ENCODE results near the gene SLX4IP.

The SLX4IP gene

DNA sequence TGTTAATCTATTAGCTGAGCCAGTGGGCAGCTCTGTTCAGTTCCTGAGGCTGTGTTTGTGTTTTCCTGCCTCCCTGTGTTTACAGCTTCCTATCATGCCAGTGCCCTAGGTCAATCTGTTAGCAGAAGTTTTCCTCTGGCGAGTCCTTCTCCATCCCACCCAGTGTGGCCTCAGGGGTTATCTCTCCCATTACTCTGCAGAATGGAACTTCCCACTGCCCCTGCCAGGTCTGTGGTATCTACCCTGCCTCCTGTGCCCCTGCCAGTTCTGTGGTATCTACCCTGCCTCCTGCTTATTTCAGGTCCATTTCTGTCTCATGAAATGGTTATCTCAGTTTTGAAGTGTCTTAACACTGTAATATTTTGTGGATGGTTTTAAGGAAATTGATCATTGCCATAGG lies 63.1 kb downstream of the SLX4IP start:
- no peak for DNase-seq

DNA sequence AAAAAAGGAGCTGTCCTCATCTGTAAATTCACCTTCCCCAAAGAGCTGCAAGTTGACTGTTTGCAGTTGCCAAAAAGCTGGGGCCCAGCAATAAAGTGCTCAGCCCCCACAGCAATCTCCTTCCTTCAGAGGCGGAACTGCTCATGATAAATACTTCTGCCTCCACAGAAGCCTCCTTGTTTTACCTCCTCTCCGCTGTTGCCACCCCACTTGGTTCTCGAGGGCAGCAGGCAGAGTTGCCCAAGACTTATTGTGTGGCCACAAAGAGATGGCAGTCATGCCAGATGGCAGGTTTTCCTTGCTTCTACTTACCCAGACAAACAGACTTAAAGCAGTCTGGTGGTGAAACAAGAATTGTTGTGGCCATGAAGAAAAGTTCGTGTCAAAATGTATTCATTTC lies 66.3 kb downstream of the SLX4IP start:
- no peak for DNase-seq

DNA sequence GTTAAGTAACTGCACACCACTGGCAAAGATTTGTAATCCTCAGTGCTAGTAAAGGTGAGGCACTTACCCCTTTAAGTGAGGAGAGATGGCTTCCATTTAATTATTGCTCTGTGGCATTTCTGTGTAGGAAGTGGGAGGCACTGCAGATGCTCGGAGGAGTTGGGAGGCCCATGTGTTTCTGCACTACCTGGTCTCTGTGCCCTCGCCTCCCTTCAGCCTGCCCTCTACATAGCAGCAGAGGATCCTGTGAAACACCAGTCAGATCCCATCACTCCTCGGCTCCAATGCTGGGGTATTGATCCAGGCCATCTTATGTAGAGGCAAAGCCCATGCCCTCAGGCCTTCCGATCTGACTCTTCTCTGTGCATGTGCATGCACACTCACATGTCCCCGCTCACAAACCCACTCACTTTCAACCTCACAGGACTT lies 67.0 kb downstream of the SLX4IP start:
- no peak for DNase-seq

DNA sequence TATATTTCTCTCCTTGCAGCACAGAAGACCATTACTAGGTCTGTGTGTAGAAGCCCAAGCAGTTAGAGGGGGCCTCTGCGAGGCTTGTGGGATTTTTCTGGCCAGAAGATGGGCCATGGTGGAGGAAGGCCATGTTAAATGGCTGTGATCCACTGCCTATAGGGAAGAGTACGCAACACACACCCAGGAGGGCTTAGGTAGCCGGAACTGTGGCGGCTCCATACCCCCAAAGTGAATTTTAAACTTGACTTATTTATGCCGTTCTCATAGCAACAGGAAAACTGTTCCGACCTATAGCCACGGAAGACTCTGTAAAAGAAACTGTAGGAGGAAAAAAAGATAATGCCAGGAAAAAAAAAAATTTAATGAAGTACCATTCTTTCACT lies 69.5 kb downstream of the SLX4IP start:
- DNase-seq = no peak

DNA sequence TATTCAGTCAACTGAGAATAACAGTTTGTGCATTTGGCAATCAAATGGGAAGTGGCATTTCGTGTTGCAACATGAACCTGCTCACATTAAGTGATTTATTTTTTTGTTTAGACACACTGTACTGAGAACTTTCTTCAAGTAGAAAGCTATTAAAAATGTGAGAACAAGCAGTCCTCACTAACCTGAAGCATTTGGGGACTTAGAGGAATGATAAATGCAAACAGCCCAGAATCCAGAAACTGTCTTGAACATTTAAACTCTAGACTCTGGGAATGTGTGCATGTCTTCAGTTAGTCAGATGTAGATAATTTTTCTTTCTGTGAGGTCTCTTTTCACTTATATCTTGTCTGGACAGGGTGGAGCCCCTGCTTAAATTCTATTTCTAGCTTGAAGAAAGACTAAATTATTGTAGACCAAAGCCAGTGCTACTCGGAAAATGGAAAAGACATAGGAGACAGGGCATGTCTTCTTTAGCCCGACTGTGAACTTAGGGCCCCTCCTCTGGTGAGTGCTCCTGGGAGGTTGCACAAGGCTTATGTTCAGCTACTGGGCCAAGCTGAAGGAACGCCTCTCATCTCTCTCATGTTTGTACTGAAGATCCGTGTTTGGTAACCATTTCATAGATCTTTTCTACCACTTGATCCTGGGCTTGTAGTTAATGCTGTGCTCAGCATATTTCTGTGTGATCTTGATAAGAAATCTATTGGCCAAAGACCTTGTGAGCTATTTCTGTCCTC lies 70.1 kb downstream of the SLX4IP start:
- DNase-seq = no peak

DNA sequence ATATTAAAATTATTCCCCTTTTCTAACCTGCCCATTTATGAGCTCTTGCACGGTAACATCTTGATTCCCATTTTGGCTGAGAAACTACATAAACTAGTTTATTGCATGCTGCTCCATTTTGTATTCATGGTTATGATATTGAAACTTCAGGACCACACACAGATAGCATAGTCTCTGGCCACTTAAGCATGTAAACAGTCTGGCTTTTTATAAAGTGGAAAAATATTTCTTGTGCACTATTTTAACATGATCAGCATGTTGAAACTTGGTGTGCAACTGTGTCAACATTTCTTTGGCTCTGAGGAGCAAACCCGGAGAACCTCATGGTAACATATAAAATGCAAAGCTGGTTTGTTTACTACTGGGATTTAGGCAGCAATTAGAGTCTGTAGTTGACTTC lies 70.7 kb downstream of the SLX4IP start:
- DNase-seq = peak; percentile 26

DNA sequence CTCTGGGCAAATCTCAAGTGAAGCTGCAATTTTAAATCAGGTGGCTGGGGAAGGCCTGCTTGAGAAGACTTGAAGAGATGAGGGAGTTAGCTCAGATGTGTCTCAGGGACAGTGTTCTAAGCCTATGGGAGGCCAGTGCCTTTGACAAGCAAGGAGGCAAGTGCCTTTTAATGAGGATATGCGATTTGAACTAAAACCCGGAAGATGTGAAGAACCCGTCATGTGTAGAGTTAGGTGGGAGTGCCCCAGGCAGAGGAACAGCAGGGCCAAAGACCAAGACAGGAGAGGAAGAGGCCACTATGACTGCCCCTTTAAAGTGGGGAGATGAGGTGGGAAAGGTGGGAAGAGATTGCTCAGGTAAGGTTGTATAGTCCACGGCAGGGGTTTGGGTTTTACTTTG lies 71.9 kb downstream of the SLX4IP start:
- no peak for DNase-seq

DNA sequence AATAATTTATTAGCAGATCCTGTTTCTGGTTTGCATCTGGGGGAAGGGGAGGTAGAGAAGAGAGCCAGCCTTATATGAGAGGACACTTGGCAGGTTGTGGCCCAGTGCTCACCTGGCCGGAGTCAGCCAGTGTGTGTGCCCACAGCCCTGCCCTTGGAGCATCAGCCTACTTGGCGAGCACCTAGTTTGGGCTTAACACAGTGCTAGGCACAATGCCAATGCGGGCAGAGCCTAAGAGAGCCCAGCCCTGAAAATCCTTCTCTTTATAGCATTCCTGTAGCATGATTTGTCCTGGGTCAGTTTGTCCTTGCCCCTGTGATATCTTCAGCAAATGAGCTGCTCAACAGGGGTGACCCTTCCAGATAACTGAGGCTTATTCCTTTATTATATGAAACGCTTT lies 73.0 kb downstream of the SLX4IP start:
- DNase-seq = peak; percentile 27

DNA sequence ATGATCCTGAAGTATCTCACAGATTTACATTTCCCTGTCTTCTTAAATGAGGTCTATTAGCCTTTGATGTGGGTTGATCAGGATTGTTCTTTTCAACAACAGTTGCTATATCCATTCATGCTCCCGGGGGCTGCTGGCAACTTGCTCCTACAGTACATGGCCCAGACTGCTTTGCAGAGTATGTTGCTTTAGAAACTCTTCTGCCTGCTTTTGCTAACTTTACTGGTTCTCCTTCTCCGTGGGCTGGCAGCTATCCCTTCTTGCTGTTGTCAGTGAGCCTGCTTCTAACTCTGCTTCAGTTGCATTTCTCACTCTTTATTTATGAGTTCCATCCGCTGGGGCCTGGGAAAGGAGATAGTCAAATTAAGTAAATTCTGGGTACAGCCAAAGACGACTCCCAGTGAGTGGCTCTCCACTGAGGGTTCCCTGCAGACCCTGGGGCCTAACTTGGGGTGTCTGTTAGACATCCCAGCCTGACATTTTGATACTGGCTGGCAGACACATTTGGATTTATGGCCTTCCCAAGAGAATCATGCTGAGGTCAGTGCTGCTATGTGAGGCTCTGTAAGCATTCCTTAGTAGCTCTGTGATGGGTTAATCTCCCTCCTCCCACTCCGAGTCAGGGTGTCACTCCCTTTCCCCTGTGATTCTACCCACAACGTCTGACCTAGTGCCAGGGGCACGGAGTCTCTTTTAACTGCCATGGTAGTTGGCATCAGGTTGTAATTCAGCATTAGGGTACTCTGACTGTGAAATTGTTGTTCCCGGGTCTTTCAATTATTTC lies 73.6 kb downstream of the SLX4IP start:
- DNase-seq = peak; percentile 72

DNA sequence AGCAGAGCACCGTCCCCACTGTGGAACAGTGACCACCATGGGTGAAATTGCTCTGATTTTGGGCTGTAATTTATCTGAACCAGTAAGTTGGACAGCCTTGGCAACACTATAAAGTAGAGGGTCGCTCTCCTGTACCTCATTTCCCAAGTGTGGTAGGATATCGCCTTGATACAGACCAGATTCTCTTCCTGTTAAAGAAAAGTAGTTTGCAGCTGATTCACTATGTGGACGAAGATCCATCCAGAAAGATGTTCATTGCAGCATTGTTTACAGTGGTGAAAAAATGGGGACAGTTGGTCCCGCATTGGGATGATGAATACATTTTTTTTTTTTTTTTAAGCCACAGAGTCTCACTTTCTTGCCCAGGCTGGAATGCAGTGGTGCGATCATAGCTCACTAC lies 74.3 kb downstream of the SLX4IP start:
- DNase-seq = no peak

DNA sequence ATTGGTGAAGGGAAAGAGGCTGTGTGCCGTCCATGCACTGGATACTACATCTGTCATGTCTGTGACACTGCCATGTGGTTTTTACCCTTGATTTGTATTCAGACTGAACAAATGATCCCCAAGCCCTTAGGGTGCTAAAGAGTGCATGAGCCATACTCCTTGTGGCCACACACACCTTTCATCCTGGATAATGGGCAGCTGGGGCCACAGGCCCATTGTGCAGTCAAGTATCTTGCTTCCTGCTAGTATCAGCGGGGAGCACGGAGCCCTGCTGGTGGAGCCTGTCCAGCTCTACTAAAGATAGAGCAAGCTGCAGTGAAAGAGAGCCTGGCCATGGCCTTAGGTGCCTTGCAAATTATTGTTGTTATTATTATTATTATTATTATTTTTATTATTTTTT lies 75.1 kb downstream of the SLX4IP start:
- DNase-seq = no peak

DNA sequence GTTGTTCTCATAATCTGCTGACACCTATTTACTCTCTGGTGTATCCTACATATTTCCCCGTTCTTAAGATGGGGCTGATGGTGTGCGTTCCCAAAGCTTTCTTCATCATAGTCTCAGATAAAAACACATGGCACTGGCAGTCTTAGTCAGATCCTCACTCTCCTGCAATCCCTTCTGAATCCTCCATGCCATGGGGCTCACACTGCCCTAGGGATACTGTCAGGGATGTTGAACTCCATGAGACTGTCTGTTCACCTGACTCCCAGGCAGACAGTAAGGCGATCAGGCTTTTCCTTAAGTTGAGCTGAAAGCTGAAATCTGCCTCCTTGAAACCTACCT lies 76.0 kb downstream of the SLX4IP start:
- no peak for DNase-seq

DNA sequence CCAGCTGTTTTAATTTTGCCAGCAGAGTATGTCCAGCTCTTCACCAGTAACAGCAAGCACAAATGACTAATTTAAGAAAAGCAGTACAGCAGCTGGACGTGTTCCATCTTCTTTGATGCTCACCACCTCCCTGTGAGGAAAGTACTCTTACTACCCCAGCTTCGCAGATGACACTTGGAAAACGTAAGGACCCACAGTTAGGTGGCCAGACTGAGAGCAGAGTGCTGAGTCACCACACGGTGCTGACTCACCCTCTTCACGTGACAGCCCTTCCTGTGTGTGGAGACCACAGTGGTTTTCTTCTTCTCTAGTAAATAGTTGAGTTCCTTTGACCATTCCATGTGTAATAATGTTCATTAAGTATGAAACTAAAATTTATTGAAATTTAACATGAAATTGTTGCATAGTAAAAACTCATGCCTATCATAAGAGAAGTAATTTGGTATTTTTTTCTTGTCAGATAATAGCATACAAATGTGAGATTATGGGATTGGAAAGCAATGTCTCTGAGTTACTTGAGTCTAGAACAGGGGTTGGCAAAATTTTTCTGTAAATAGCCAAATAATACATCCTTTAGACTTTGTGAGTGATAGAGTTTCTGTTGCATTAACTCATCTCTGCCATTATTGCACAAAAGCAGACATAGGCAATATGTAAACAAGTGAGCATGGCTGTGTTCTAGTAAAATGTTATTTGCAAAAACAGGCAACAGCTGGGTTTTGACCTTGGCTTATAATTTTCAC lies 76.6 kb downstream of the SLX4IP start:
- peak; percentile 98 for DNase-seq

DNA sequence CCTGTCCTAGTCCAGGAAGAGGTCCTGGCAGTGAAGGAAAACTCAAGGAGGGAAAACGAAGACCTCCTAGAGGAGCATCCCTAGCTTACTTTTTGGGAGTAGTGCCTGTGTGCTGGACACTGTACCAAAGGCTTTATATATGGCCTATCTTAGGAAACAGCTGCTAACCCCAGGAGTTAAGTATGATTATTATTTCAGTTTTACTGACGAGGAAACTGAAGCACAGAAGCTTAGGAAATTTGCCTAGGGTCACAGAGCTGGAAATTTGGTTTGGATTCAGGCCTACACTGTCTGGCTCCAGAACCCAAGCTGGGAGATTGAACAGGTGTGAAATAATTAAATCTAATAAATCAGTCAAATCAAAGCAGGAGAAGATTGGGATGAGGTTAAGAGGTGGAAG lies 78.0 kb downstream of the SLX4IP start:
- DNase-seq = no peak

DNA sequence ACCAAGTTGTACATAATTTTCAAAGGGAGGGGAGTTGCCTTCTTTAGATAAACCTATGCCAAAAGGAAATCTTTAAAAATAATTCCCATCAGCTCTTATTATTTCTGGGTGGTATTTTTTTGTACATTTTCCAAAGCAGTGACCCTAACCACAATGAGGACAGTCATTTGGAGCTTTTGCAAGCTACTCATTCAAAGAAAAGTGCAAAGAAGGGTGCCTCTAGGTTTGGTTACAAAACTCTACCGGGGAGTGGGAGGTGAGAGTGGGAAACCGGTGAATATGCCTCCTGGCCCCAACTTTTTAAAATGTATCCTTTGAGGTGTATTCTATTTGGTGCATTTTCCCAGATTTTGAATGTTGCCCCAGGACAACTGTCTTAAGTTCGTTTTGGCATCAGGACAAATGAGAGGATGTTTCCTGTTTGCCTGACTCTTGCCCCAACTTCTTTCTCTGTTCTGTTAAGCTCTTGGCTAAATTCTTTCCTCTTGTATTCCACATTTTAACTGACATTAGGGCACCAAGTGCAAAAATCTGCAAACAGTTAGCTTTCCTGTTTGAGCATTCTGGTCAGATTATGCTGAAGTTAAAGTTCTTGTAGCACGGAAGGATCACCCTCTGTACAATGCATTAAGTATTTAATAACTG lies 78.9 kb downstream of the SLX4IP start:
- DNase-seq = peak; percentile 46

DNA sequence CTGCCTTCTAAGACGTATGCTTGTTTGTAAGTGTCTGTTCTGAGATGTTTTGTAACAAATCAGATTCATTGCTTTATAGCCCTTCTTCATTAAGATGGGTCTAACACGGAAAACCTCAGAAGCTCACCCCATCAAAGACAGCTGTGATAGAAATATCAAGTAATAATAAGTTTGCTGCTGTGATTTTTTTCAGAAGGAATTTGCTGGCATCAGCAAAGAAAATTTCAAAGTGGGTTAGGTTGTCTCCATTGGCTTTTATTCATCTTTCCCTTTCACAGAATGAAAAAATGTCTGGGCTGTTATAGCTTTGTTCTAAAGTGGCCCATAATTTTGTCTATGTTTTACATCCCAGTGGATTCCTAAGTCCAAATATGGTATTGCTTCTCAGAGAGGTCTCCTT lies 81.4 kb downstream of the SLX4IP start:
- DNase-seq = no peak

DNA sequence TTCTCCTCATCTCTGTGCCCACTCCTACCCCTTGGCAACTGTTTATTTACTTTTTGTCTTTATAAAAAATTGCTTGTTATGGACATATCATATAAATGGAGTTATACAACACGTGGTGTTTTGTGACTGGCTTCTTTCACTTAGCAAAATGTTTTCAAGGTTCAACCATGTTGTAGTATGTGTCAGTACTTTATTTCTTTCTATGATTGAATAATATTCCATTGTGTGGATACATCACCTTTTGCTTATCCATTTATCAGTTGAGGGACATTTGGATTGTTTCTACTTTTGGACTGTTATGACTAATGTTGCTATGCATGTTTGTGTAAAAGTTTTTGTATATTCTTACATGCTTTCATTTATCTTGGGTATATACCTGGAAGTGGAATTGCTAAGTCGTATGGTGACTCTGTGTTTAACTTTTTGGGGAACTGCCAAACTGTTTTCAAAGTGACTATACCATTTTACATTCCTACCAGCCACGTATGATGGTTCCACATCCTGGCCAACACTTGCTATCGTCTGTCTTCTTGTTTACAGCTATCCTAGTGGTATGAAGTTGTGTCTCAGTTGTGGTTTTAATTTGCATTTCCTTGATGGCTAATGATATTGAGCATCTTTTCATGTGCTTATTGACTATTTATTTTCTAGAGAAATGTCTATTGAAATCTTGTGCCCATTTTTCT lies 84.4 kb downstream of the SLX4IP start:
- peak; percentile 81 for DNase-seq

DNA sequence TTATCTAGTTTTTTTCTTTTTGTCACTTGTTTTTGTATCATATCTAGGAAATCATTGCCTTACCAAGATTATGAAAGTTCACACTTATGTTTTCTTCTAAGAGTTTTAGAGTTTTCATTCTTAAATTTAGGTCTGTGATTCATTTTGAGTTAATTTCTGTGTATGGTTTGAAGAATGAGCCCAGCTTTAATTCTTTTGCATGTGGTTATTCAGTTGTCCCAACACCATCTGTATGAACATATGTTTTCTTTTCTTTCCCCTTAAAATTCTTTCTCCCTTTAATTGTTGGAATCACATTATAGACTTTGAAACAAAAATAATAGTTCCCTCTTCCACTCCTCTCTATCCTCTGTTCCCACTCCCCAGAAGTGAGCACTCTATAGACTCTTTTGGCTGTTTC lies 85.4 kb downstream of the SLX4IP start:
- no peak for DNase-seq

DNA sequence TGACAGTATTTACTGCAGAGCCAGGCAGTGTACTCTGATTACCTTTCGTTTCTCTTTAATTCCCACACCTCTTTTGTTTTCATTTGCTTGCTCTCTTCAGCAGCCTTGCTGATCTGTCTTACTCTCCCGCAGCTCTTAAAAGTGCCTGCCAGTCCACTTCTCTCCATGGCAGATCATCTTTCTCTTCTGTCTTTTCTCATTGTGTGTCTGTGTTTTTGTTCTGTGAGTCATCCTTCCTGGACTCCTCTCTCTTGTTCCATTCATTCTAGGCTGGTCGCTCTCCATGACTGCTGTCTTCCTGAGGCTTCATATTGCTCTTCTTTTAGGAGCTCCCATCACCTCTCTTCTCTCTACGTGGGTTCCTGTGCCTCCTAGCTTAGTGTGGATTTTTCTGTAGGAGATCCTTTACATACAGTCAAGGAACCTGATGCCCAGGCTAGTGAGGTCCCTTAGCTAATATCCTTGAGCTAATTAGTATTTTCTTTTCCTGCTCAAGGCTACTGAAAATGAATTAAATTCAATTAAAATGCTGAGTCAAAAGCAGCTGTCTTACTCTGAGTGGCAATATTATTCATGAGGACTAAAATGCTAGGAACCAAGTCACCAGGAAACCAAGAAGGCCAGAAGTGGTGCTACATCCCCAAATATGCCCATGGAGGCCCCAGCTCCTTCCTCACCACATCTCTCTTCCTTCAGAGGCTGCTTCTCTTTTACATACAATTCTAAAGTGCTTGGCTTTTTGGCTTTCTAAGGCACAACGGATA lies 86.1 kb downstream of the SLX4IP start:
- DNase-seq = peak; percentile 87

DNA sequence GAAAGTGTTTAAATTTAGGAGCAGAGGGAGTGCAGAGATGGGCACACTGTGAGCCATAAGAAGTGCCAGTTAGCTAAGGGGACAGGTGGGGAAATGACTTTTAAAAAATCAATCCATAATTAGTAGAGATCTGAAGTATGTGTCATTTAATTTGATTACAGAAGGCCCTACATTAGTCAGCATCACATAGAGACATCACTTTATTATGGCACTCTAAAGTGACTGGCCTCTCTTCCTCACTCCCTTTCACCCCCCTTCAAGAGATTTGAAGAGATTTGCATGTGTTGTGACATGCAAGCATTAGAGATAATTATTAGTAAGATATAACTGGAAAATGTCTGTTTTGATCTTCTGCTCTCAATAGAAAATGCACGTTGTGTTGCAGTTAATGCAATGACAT lies 86.7 kb downstream of the SLX4IP start:
- DNase-seq = no peak

DNA sequence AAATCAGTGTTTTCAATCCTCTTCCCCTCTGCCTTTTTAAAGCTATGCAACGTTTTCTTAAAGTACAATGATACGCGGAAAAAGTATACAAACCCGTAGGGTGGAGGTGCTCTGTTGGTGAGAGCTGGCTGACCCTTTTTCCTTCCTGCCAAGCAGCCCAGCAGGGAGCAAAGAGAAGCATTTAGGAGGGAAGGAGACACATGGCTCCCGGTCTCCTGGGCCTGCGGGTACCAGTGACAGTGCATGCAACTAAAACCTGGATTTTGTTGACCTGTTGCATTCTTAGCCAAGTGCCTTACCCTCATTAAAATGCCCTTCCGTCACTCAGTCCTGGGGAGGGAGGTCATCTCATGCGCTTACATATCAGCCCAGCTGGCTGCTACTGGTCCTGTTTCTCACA lies 87.2 kb downstream of the SLX4IP start:
- no peak for DNase-seq

DNA sequence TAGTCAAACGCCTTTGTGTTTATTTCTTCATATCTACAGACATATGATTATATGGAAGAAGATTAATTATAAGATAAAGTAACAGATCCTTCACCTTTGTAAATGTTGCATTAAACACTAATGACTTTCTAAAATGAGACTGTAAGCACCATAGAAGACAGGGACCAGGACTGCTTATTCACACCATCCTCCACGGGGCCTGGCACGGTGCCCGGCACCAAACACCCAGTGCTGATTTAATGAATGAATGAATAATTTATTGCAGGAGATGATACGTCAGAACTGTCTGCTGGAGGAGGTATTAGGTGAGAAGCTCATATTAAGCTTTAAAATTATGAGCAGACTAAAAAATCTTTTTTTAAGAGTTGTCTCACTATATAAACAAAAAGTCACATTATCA lies 88.3 kb downstream of the SLX4IP start:
- peak; percentile 59 for DNase-seq
